Gastrocnemius medialis (tissue), 4 donors: ENCODE results near the gene CISD2. TPM values are rescaled to one million over a fixed set of nuclear protein-coding genes. Genes with fewer than 3 reads are reported as not detected.
A peak's percentile ranks its signal among the peaks of the same experiment; 100 is the strongest.

Experiments
- ATAC-seq, 2 donors: fragments of 150-250 bp; one replicate each; pipeline ENCODE4 v1.9.1; 2016
- DNase-seq, 2 donors: peaks; one replicate each; pipeline ENCODE4 v3.0.0-alpha.2; 2019
- H3K27ac ChIP-seq, 4 donors: fragments of 200-600 bp; sonication (generic); 1 replicate in 1 of 4; 2 replicates in 3 of 4; pipeline ENCODE4 v1.5.1; 2016 to 2018; ENCODE audit warnings: mild to moderate bottlenecking in 2 of 4, moderate library complexity in 1 of 4
- H3K27me3 ChIP-seq, 3 donors: fragments of 200-600 bp; sonication (generic) in 2 of 3; 1 replicate in 1 of 3; 2 replicates in 2 of 3; pipeline versions ENCODE4 v1.5.1 to v1.6.0; 2016 to 2019; ENCODE audit warnings: mild to moderate bottlenecking in 1 of 3, moderate library complexity in 1 of 3
- H3K36me3 ChIP-seq, 2 donors: fragments of 200-600 bp; sonication (generic) in 1 of 2; one replicate each; pipeline ENCODE4 v1.5.1; 2017 to 2018
- H3K4me1 ChIP-seq, 2 donors: fragments of 200-600 bp; sonication (generic) in 1 of 2; one replicate each; pipeline ENCODE4 v1.5.1; 2016 to 2017; ENCODE audit warnings: mild to moderate bottlenecking in 2 of 2
- H3K4me3 ChIP-seq, 4 donors: fragments of 200-600 bp; sonication (generic) in 3 of 4; 1 replicate in 1 of 4; 2 replicates in 3 of 4; pipeline ENCODE4 v1.5.1; 2016 to 2019; ENCODE audit warnings: mild to moderate bottlenecking in 2 of 4
- H3K9me3 ChIP-seq, 3 donors: fragments of 200-600 bp; sonication (generic) in 2 of 3; 1 replicate in 1 of 3; 2 replicates in 2 of 3; pipeline ENCODE4 v1.5.1; 2016 to 2019
- CTCF ChIP-seq, 5 experiments: fragments of 450-650 bp in 3 of 5; fragments of 200-600 bp in 2 of 5; sonication (generic) in 2 of 5; IDR thresholded peaks in 4 of 5; conservative IDR thresholded peaks in 1 of 5; 1 replicate in 4 of 5; 2 replicates in 1 of 5; pipeline ENCODE4 v1.5.1; 2016 to 2019; ENCODE audit warnings: antibody characterized with exemption in 5 of 5, mild to moderate bottlenecking in 3 of 5, moderate library complexity in 3 of 5
- POLR2A ChIP-seq, 2 donors: fragments of 450-650 bp; IDR thresholded peaks; one replicate each; pipeline ENCODE4 v1.6.1; 2017; ENCODE audit warnings: antibody characterized with exemption in 2 of 2, mild to moderate bottlenecking in 2 of 2, moderate library complexity in 2 of 2
- in situ Hi-C, 4 donors: fragments of 200-750 bp; cut with MboI; loops; one replicate each; pipeline versions ENCODE4 v1.15.0 to v1.8.0; 2017; ENCODE audit warnings: low sequenced_read_pairs in 4 of 4
- intact Hi-C: fragments of 100-400 bp; cut with DNase I; formaldehyde crosslinking; loops from one replicate; pipeline ENCODE4 v1.15.1; 2023; ENCODE audit warnings: low total_unique reads
- total RNA-seq, 4 donors: library from RNA; depleted of rRNA; stranded (reverse); fragments of >200 nt; gene quantifications; one replicate each; pipeline versions ENCODE4 v1.1.0 to v1.2.3, GENCODE V29; 2016

The CISD2 gene
- total RNA-seq, 4 donors from 2014 or later: 3.8 to 8.9 (median 5.3) TPM

- ATAC-seq (peak; percentile 53 to 68), DNase-seq (peak; percentile 88 to 92)
- Histone ChIP-seq H3K27me3 (no peaks in the 10 kb centered on the region), H3K9me3 (no peaks in the 10 kb centered on the region), H3K4me3 (peak within 1 kb of the TSS; percentile 68 to 100 (median 94)), H3K36me3 (peaks cover 0 to 4% of the 10 kb centered on the region in 2 donors), H3K4me1 (peaks cover 31 to 40% of the 10 kb centered on the region in 2 donors), H3K27ac (peak within 1 kb of the TSS; percentile 94 to 100 (median 100))
- in situ Hi-C loops: no loop called here
- TF ChIP-seq POLR2A (IDR thresholded peaks at IDR 0.05) (peak; percentile 81 to 87), CTCF (IDR thresholded peaks at IDR 0.05 in 4 of 5, conservative IDR thresholded peaks at IDR 0.05 in 1 of 5) (peak in 1 of 5 experiments; percentile 12)
- intact Hi-C loops: loop anchor here (1.0 to 10.0 kb wide), 6 partner anchors 42 to 1482 kb away; partner anchors contain the start of genes BDH2, NFKB1, PPP3CA and SLC9B2
Measured at GRCh38 chr4:102826890-102827673, 41.7 kb upstream of the CISD2 start, which contains the start of gene UBE2D3. UBE2D3 (minus strand) TSS chr4:102827551; CDS start chr4:102826508, 1,043 bp downstream.

DNA sequence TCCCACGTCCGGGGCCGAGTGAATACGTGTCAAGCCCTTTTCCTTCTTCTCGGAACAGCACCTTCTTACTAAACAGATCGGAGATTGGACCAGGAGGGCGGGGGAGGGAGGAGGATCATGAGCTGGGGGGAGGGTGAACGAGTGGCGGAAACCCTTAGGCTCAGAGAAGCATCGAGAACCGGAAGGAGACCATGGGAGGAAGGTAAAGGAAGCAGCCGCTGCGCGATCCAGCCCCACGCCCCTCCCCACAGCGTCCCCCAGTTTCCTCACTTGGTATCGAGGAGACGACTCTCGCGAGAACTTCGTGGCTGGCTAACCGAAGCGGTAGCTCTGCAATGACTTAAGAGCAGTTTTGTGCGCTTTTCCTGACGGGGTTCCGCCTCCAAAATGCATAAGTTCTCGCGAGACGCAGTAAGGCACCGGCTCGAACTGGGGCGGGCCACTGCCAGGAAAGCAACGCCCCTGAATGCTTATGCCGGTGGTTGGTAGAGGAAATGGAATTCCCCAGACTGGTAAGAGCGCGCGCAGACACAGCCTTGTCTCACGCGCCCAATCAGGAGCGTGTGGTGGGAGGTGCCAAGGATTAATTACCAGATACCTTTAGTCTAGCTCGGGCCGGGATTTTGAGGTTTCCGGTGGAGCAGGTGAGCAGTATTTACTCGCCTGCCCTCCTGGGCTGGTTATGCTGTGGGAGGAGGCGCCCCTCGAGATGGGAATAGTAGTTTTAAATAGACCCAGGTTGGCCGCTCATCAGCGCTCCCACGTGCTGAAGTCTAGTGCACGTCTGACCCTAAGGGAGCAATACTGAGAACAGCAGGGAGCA, 40.9 kb upstream of the CISD2 start:
- H3K4me1 ChIP-seq: peaks cover 28 to 33% of the 10 kb centered on the region in 2 donors
- peak overlapping the region; percentile 94 to 100 (median 100) for H3K27ac ChIP-seq
- H3K36me3 ChIP-seq: peaks cover 0 to 4% of the 10 kb centered on the region in 2 donors
- peak; percentile 98 to 100 for DNase-seq
- H3K9me3 ChIP-seq: no peaks in the 10 kb centered on the region
- in situ Hi-C loops: no loop called here
- intact Hi-C loops: loop anchor here (1.0 to 10.0 kb wide), 8 partner anchors 41 to 1483 kb away; partner anchors contain the start of genes BDH2, MANBA, NFKB1 and PPP3CA
- H3K27me3 ChIP-seq: no peaks in the 10 kb centered on the region
- TF ChIP-seq CTCF (IDR thresholded peaks at IDR 0.05 in 4 of 5, conservative IDR thresholded peaks at IDR 0.05 in 1 of 5): peak in 1 of 5 experiments; percentile 10
- TF ChIP-seq POLR2A (IDR thresholded peaks at IDR 0.05): peak; percentile 65 to 87
- peak overlapping the region; percentile 68 to 100 (median 94) for H3K4me3 ChIP-seq
- peak; percentile 78 to 79 for ATAC-seq

DNA sequence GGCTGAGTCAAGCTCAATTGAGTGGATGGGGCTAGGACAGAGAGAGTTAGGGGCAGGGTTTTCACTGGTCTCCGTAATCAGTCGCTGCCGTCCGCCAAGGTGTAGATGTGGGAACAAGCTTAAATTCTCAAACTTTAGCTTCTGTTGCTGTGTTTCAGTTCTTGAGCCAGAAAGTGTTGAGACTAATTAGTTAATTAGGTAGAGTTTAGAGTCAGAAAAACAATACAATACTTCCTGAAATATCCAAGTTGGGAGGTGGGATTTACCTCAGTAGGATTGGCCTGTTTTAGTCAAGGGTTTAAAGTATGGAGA, 40.3 kb upstream of the CISD2 start:
- Histone ChIP-seq H3K27ac (peak overlapping the region; percentile 94 to 100 (median 100)), H3K9me3 (no peaks in the 10 kb centered on the region), H3K4me3 (peak overlapping the region; percentile 68 to 100 (median 94)), H3K4me1 (peaks cover 28 to 29% of the 10 kb centered on the region in 2 donors), H3K27me3 (no peaks in the 10 kb centered on the region), H3K36me3 (peaks cover 0 to 4% of the 10 kb centered on the region in 2 donors)
- in situ Hi-C loops (no loop called here), intact Hi-C loops (loop anchor here (1.0 to 10.0 kb wide), 7 partner anchors 68 to 1484 kb away; partner anchors contain the start of genes BDH2, MANBA, NFKB1 and PPP3CA)
- DNase-seq (no peak), ATAC-seq (no peak)
- TF ChIP-seq CTCF (IDR thresholded peaks at IDR 0.05 in 4 of 5, conservative IDR thresholded peaks at IDR 0.05 in 1 of 5): no peak
- TF ChIP-seq POLR2A (IDR thresholded peaks at IDR 0.05): peak in 1 of 2 donors; percentile 11

GRCh38 chr4:102829803-102830202, 39.0 kb upstream of the CISD2 start:
- Histone ChIP-seq H3K27me3 (no peaks in the 10 kb centered on the region), H3K9me3 (no peaks in the 10 kb centered on the region), H3K27ac (peak overlapping the region in 3 of 4 donors; percentile 94 to 100 (median 100)), H3K36me3 (peaks cover 0 to 4% of the 10 kb centered on the region in 2 donors), H3K4me3 (no peak overlapping the region), H3K4me1 (peaks cover 14 to 23% of the 10 kb centered on the region in 2 donors)
- ATAC-seq (no peak), DNase-seq (no peak)
- intact Hi-C loops (loop anchor here (5.0 to 10.0 kb wide), 5 partner anchors 247 to 1485 kb away; partner anchors contain the start of genes BDH2, NFKB1, PPP3CA and SLC9B2), in situ Hi-C loops (loop anchor here in 1 of 4 donors (5.0 kb wide), 1 partner anchor 42 kb away; no protein-coding TSS in a partner anchor)
- TF ChIP-seq CTCF (IDR thresholded peaks at IDR 0.05 in 4 of 5, conservative IDR thresholded peaks at IDR 0.05 in 1 of 5) (no peak), POLR2A (IDR thresholded peaks at IDR 0.05) (no peak)
